A673 (cell line): ENCODE measurements around the gene UFSP1.

Source experiments
- EZH2 ChIP-seq: fragments of 200-600 bp; sonication (generic); IDR thresholded peaks from 2 replicates; pipeline ENCODE4 v1.6.1; 2017; ENCODE audit warnings: borderline replicate concordance, low read depth, mild to moderate bottlenecking, mixed read lengths, antibody characterized with exemption, low read length; ENCODE audit not compliant: poor library complexity, severe bottlenecking
- TF ChIP-seq, protein P1 (sequence below): fragments of 300-800, 200-600 bp; sonication (generic); conservative IDR thresholded peaks from 2 replicates; pipeline ENCODE4 v1.5.1; 2017; ENCODE audit warnings: low read depth, mild to moderate bottlenecking, antibody characterized with exemption, low read length, moderate library complexity, mixed read lengths

DNA sequence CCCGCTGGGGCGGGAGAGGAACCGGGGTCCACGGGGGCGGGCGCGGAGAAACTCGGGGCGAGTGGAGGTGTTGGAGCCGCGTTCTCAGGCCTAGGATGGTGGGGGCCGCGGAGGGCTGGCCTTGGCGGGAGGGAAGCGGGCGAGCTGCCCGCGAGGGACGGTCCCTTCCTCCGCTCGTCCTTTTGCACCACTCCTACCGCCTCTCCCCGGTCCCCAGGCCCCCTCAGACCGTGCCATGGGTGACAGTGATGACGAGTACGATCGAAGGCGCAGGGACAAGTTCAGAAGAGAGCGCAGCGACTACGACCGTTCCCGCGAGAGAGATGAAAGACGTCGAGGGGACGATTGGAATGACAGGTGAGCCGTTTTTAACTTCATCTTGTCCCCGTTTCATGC, 14.2 kb downstream of the UFSP1 start:
- TF ChIP-seq, protein P1, sequence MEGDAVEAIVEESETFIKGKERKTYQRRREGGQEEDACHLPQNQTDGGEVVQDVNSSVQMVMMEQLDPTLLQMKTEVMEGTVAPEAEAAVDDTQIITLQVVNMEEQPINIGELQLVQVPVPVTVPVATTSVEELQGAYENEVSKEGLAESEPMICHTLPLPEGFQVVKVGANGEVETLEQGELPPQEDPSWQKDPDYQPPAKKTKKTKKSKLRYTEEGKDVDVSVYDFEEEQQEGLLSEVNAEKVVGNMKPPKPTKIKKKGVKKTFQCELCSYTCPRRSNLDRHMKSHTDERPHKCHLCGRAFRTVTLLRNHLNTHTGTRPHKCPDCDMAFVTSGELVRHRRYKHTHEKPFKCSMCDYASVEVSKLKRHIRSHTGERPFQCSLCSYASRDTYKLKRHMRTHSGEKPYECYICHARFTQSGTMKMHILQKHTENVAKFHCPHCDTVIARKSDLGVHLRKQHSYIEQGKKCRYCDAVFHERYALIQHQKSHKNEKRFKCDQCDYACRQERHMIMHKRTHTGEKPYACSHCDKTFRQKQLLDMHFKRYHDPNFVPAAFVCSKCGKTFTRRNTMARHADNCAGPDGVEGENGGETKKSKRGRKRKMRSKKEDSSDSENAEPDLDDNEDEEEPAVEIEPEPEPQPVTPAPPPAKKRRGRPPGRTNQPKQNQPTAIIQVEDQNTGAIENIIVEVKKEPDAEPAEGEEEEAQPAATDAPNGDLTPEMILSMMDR: no peak
- TF ChIP-seq EZH2: no peak
